Stimulated activated effector memory CD8-positive, alpha-beta T cell treated with anti-CD3 and anti-CD28 coated beads, Interleukin-12 subunit alpha, Interleukin-12 subunit beta, amount 100 ng/mL, for 72 hours (primary cell): ENCODE data around the gene DIP2B.
"Not testable (repeated sequence)": the region's sequence is repeated elsewhere in the genome, so short reads cannot be mapped to it uniquely, and the experiment has no call there.

Experiments
- ATAC-seq: fragments of 150-1000 bp; cut with Tn5 transposase; 2 replicates; pipeline ENCODE4 v1.10.0; 2021
- DNase-seq, 2 donors: peaks; one replicate each; pipeline ENCODE4 v3.0.0; 2021 to 2022; ENCODE audit warnings: low spot score in 2 of 2
- H3K27ac Mint-ChIP-seq: one replicate; pipeline ENCODE4 v1.8.0; 2022; ENCODE audit warnings: mild to moderate bottlenecking, mixed read lengths
- H3K36me3 Mint-ChIP-seq: one replicate; pipeline ENCODE4 v1.8.0; 2022; ENCODE audit warnings: mild to moderate bottlenecking, mixed read lengths
- H3K4me1 Mint-ChIP-seq: one replicate; pipeline ENCODE4 v1.8.0; 2022; ENCODE audit warnings: mixed read lengths
- H3K4me3 Mint-ChIP-seq: one replicate; pipeline ENCODE4 v1.8.0; 2022; ENCODE audit warnings: mild to moderate bottlenecking, mixed read lengths
- H3K9me3 Mint-ChIP-seq: one replicate; pipeline ENCODE4 v1.8.0; 2022; ENCODE audit warnings: mixed read lengths

DIP2B gene

DNA sequence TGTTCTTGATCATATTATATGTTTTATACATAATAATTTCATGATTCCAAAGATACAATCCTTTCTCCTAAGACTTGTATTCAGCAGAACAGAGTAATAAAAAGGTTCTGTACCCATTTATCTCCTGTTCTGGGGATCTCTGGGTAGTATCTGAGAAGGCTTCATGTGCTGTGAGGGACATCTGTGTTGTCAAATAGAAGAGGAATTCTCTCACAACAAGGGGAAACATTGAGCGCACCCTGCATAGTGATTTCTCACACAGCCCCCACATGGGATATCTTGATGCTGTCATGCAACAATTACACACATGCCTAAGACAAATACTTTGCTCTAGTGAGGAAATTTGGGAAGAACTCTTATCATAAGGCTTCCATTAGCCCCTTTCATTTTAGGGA lies 157.3 kb downstream of the DIP2B start:
- H3K4me3 Mint-ChIP-seq, result no peak overlapping the region
- peaks cover 20% of the 10 kb centered on the region for H3K36me3 Mint-ChIP-seq
- no peaks in the 10 kb centered on the region for H3K9me3 Mint-ChIP-seq
- no peak overlapping the region for H3K27ac Mint-ChIP-seq
- no peak for ATAC-seq
- H3K4me1 Mint-ChIP-seq, result no peaks in the 10 kb centered on the region
- no peak for DNase-seq

DNA sequence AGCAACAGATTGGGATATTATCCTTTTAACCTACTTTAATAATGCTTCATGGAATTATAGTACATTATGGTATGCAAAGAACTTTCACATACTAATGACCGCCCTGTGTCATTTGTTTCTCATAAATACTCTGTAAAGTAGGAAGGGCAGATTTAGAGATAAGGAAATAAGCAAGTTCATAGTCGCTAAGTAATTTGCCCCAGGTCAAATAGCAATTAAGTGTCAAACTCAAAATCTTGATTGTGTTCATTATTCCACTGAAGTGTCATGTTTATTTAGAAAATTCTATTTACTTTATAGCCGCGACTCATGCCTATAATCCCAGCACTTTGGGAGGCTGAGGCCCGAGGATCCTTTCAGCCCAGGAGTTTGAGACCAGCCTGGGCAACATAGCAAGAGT lies 160.4 kb downstream of the DIP2B start:
- H3K27ac Mint-ChIP-seq, result no peak overlapping the region
- ATAC-seq (no peak), DNase-seq (no peak)
- peaks cover 14% of the 10 kb centered on the region for H3K36me3 Mint-ChIP-seq
- H3K4me3 Mint-ChIP-seq, result no peak overlapping the region
- no peaks in the 10 kb centered on the region for H3K9me3 Mint-ChIP-seq
- H3K4me1 Mint-ChIP-seq, result no peaks in the 10 kb centered on the region

DNA sequence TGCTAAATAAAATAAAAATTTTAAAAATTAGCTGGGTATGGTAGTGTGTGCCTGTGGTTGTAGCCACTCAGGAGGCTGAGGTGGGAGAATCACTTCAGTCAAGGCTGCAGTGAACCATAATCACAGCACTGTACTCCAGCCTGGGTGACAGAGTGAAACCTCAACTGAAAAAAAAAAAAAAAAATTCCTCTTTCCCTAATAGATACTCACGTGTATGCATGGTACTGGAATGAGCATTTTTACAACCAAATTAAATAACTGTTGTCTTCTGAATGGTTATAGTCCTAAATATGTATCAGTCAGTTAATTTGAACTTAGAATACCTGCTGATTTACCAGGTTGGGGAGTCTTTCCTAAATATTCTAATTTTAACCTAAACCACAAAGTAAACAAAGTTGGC lies 160.8 kb downstream of the DIP2B start:
- no peak for ATAC-seq
- Mint-ChIP-seq H3K27ac (no peak overlapping the region), H3K4me3 (no peak overlapping the region)

DNA sequence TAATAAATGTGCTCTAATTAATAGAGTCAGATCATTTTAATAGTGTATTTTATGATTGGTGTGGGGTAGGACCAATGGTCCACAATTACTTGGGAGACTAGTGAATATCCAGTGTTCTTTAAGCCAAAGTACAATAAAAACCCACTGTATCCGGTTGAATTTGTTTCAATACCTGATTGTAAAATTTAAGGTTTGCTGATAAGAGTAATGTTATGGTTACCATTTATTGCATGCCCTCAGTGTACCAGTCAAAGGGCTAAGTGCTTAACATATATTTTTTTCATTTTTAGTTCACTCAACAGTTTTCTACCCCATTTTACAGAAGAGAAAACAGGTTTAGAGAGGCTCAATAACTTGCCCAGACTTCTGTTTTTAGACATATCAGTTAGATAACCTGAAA lies 161.2 kb downstream of the DIP2B start:
- ATAC-seq, result no peak
- DNase-seq, result no peak
- Mint-ChIP-seq H3K9me3 (no peaks in the 10 kb centered on the region), H3K27ac (no peak overlapping the region), H3K4me3 (no peak overlapping the region), H3K4me1 (no peaks in the 10 kb centered on the region), H3K36me3 (peaks cover 13% of the 10 kb centered on the region)

More for the DNA sequence above, 160.8 kb downstream of the DIP2B start:
- Mint-ChIP-seq H3K36me3 (peaks cover 13% of the 10 kb centered on the region), H3K4me1 (no peaks in the 10 kb centered on the region), H3K9me3 (no peaks in the 10 kb centered on the region)
- no peak for DNase-seq

DNA sequence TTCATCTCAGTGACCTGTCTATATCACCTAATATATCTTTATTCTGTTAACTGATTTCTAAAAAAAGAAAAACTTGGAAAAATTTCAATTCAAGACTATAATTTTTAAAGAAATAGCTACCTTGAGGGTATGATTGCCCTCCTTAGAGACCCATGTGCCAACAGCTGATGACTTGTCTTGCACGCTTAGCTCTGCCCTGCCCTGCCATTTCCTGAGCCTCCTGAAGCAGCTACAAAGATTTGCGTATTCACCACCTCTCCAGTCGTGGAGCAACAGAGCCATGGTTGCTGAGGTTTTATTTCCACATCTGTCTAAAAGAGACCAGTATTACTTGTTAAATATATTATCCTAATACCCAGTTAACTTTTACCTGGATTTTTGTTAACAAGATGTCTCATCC lies 167.4 kb downstream of the DIP2B start:
- Mint-ChIP-seq H3K4me3 (no peak overlapping the region), H3K9me3 (no peaks in the 10 kb centered on the region), H3K4me1 (no peaks in the 10 kb centered on the region), H3K36me3 (peaks cover 29% of the 10 kb centered on the region), H3K27ac (no peak overlapping the region)
- ATAC-seq, result no peak
- DNase-seq, result no peak

DNA sequence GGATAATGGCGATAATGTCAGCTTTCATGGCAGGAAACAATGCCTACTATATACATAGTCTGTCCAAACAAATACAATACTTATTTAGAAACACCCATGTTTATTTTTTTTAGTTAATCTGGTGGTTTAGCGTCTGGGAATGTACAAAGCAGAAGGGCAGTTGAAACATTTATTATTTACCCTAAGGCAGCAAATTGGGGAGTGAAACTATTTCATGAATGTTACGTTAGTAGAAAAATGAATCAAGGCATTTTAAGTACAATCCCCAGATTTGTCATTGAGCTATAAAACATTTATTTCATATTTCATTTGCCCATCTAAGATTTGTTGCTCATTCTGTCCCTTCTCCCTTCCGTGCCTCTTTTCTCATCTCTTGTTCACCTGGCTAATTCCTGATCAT lies 172.0 kb downstream of the DIP2B start:
- DNase-seq (no peak), ATAC-seq (no peak)
- Mint-ChIP-seq H3K27ac (no peak overlapping the region), H3K4me1 (no peaks in the 10 kb centered on the region), H3K4me3 (no peak overlapping the region), H3K36me3 (peaks cover 57% of the 10 kb centered on the region), H3K9me3 (no peaks in the 10 kb centered on the region)

DNA sequence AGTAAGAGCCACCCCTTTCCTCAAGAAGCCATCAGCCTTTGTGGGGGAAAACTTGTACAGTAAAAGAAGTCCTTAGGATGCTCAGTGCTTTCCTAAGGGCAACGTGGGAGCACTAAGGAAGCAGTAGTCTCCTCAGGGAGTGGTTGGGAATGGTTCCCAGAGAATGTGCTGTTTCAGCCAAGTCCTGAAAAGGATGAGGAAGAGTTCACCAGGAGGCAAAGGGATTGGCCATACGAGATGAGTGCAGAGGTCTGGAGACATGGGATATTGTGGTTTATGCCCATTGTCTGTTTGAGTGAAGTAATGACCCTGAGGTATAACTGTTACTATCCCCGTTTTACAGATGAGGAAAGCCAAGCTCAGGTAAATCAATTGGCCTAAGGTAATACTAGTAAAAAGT lies 173.1 kb downstream of the DIP2B start:
- ATAC-seq, result no peak
- no peaks in the 10 kb centered on the region for H3K9me3 Mint-ChIP-seq
- DNase-seq, result no peak
- H3K4me3 Mint-ChIP-seq, result no peak overlapping the region
- H3K36me3 Mint-ChIP-seq, result peaks cover 66% of the 10 kb centered on the region
- H3K27ac Mint-ChIP-seq, result no peak overlapping the region
- no peaks in the 10 kb centered on the region for H3K4me1 Mint-ChIP-seq

DNA sequence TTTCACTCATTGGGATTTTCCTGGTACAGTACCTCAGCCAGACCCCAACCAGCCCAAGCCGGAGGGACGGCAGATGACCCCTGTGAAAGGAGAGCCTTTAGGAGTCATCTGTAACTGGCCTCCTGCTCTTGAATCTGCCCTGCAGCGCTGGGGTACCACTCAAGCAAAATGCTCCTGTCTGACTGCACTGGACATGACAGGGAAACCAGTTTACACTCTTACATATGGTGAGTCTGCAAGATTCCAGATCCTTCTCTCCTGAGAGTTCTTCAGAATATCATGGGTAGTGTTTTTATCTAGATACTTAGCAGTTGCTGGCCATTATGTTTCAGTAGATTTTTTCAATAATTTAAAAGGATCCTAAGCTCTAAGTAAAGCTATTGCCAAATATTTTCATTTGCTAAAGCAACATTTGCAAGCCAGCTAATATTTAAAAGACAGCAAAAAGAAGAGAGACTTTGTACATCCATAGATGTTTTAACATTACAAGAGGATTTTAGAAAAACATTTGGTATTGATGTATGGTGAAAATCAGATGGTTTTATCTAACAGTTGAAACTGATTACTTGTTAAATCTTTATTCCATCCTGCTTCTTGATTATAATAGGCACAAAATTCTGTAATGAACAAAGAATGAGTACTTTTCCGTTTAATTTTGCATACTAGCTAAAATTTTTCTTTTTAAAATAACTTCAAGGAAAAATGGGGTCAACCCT lies 174.0 kb downstream of the DIP2B start:
- H3K36me3 Mint-ChIP-seq, result peaks cover 75% of the 10 kb centered on the region

DNA sequence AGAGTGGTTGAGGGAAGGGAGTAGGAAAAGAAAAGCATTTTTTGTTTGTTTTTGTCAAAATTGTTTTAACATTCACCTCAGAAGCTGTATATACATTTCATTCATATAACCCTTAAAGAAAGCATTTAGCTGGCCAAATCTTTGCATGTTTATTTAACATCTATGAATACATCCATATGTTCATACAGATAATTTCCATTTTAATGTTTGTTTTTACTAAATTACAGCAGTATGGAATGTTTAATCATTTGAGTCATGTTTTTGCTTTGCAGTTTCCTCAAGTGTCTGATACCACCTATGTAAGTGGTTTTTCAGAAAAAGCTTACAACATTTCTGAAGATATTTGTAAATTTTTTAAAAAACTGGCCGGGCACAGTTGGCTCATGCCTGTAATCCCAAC lies 174.8 kb downstream of the DIP2B start:
- Mint-ChIP-seq H3K9me3 (no peaks in the 10 kb centered on the region), H3K4me1 (no peaks in the 10 kb centered on the region)

More for the DNA sequence above, 174.0 kb downstream of the DIP2B start:
- no peak for ATAC-seq
- Mint-ChIP-seq H3K9me3 (no peaks in the 10 kb centered on the region), H3K27ac (no peak overlapping the region), H3K4me3 (no peak overlapping the region), H3K4me1 (no peaks in the 10 kb centered on the region)
- DNase-seq, result no peak

DNA sequence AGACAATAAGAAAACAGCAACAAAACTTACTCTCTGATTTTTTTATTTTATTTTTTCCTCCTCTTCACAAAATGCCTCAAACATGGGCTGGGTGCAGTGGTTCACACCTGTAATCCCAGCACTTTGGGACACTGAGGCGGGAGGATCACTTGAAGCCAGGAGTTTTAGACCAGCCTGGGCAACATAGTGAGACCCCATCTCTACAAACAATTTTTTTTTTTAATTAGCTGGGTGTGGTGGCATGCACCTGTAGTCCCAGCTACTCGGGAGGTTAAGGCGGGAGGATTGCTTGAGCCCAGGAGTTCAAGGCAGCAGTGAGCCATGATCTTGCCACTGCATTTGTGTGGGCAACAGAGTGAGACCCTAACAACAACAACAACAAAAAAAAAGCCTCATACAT lies 176.3 kb downstream of the DIP2B start:
- H3K4me1 Mint-ChIP-seq, H3K4me3 Mint-ChIP-seq, H3K9me3 Mint-ChIP-seq, DNase-seq, ATAC-seq, H3K27ac Mint-ChIP-seq: not testable (repeated sequence)
- H3K36me3 Mint-ChIP-seq, result peaks cover 60% of the 10 kb centered on the region

More for the DNA sequence above, 174.8 kb downstream of the DIP2B start:
- peaks cover 74% of the 10 kb centered on the region for H3K36me3 Mint-ChIP-seq
- DNase-seq, result no peak
- H3K27ac Mint-ChIP-seq, result no peak overlapping the region
- no peak overlapping the region for H3K4me3 Mint-ChIP-seq
- no peak for ATAC-seq

DNA sequence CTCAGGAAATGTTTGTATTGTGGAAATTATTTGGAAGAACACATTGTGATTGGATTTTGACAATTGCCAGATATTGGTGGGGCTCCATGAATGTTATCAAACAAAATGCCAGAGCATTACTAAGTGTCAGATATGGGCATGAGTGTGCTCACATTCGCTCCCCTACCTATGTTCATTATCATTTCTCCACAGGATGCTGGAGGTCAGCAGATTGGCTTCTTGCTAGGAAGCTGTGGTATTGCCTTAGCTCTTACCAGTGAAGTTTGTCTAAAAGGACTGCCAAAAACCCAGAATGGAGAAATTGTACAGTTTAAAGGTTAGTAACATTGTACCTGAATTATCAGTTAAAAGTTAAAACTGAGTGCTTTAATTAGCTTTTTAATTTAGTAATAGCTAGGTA lies 180.9 kb downstream of the DIP2B start:
- Mint-ChIP-seq H3K4me3 (no peak overlapping the region), H3K4me1 (no peaks in the 10 kb centered on the region), H3K36me3 (peaks cover 67% of the 10 kb centered on the region), H3K9me3 (no peaks in the 10 kb centered on the region), H3K27ac (no peak overlapping the region)
- ATAC-seq, result no peak
- no peak for DNase-seq

DNA sequence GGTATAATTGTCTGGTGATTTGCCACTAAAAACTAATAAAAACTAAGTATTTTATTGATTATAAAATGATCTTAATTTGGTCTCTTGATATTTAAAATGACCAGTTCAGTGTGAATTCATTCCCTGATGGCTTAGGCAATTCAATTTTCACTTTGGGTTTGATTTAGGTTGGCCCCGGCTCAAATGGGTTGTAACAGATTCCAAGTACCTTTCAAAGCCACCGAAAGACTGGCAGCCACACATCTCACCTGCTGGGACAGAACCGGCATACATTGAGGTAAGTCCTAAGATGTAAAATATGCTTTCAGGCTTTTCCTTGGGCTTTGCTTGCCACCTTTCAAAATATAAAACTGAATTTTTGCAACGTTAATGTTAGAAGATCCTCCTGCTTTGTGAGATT lies 181.6 kb downstream of the DIP2B start:
- H3K27ac Mint-ChIP-seq, result no peak overlapping the region
- H3K36me3 Mint-ChIP-seq, result peaks cover 60% of the 10 kb centered on the region
- no peaks in the 10 kb centered on the region for H3K9me3 Mint-ChIP-seq
- ATAC-seq, result no peak
- DNase-seq, result no peak
- H3K4me3 Mint-ChIP-seq, result no peak overlapping the region
- H3K4me1 Mint-ChIP-seq, result no peaks in the 10 kb centered on the region

DNA sequence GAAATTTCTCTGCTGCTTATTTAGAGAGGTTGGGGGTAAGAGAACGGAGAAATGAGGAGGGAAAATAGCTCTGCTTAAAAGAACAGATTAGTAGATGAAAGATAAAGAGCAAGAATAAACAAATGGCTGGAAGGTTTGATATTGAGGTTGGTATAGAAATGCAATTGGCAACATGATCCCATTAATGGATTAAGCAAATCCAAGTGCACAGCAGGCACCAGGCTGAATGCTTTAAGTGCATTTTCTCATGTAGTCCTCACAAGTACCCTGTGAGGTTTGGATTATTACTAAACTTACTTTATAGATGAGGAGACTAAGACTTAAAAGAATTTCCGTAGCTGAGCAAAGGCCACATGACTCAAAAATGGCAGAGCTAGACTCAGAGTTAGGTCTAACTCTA lies 182.2 kb downstream of the DIP2B start:
- Mint-ChIP-seq H3K36me3 (peaks cover 55% of the 10 kb centered on the region), H3K9me3 (no peaks in the 10 kb centered on the region), H3K27ac (no peak overlapping the region), H3K4me1 (no peaks in the 10 kb centered on the region), H3K4me3 (no peak overlapping the region)
- DNase-seq (no peak), ATAC-seq (no peak)

DNA sequence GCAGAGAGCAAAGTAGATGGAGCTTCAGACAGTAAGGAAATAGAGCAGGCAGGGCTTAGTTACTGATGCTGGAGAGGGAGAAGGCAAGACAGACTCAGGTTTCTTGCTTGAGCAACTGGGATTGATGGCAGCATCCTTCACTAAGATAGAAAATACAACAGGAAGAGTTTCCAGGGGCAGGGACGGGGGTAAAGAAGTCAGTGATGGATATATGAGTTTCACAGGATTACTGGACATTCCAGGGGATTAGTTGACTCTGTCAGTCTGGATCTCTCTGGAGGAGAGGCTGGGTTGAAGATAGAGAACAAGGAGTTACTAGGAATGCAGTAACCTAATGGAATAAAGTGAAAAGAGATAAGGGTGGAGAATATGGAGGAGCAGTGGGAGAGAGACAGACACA lies 184.7 kb downstream of the DIP2B start:
- no peak overlapping the region for H3K27ac Mint-ChIP-seq
- ATAC-seq (no peak), DNase-seq (no peak)
- peaks cover 51% of the 10 kb centered on the region for H3K36me3 Mint-ChIP-seq
- H3K9me3 Mint-ChIP-seq, result no peaks in the 10 kb centered on the region
- H3K4me3 Mint-ChIP-seq, result no peak overlapping the region
- no peaks in the 10 kb centered on the region for H3K4me1 Mint-ChIP-seq

DNA sequence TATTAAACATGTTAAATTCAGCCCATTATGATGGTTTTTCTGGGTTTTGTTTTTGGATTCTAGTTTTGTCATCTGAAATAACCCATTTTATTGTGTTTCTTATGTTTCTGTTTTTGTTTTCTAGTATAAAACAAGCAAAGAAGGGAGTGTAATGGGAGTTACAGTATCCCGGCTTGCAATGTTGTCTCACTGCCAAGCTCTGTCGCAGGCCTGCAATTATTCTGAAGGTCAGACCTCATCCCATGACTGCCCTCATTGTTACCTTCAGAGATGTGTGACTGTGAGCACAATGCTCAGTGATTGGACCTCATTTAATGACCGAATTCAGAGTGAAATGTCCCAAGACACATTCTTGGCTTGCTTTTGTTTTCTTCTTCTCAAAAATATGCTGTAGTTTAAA lies 186.1 kb downstream of the DIP2B start:
- H3K9me3 Mint-ChIP-seq, result no peaks in the 10 kb centered on the region
- H3K36me3 Mint-ChIP-seq, result peaks cover 63% of the 10 kb centered on the region
- DNase-seq (no peak), ATAC-seq (no peak)
- no peak overlapping the region for H3K27ac Mint-ChIP-seq
- H3K4me1 Mint-ChIP-seq, result no peaks in the 10 kb centered on the region
- no peak overlapping the region for H3K4me3 Mint-ChIP-seq

DNA sequence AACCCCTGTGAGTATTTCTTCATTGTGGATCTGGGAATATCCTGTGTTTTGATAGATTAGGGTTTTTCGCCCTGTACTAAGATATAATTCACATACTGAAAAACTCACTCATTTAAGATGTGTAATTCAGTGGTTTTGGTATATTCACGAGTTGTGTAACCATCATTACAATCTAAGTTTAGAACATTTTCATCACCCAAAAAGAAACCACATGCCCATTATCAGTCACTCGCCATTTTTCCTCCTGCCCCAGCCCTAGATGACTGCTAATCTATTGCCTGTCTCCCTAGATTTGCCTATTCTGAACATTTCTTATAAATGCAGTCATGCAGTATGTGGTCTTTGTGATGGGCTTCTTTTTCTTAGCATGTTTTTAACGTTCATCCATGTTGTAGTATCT lies 191.2 kb downstream of the DIP2B start:
- ATAC-seq (no peak), DNase-seq (no peak)
- no peaks in the 10 kb centered on the region for H3K4me1 Mint-ChIP-seq
- peaks cover 71% of the 10 kb centered on the region for H3K36me3 Mint-ChIP-seq
- no peaks in the 10 kb centered on the region for H3K9me3 Mint-ChIP-seq
- no peak overlapping the region for H3K4me3 Mint-ChIP-seq
- H3K27ac Mint-ChIP-seq, result no peak overlapping the region

DNA sequence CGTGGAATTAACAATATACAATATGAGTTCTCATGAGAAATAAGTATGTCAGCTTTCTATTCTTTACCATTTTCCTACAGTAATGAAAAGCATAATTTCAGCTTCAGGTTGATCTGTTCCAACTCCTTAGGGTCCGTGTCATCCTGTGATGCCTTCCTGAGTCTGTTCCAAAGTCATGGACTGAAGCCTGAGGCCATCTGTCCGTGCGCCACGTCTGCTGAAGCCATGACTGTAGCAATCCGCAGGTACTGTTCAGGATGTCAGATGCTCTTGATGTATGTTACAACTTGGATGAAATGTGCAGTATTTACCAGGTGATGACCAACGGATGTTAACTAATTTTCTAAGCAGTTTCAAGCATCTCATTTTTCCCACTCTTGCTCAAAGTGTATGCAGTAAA lies 192.1 kb downstream of the DIP2B start:
- DNase-seq, result no peak
- Mint-ChIP-seq H3K9me3 (no peaks in the 10 kb centered on the region), H3K4me3 (no peak overlapping the region), H3K4me1 (no peaks in the 10 kb centered on the region), H3K36me3 (peaks cover 80% of the 10 kb centered on the region), H3K27ac (no peak overlapping the region)
- no peak for ATAC-seq
